ENCODE measurements around the gene RNF41.

Gene RNF41

GRCh38 chr12:56243731-56244181 is 22.0 kb upstream of the RNF41 start:
- DNase-seq (ENCODE audit: low read depth, low spot score) = no peak

- no peak for DNase-seq (ENCODE audit: low read depth, low spot score)
Measured at GRCh38 chr12:56242986-56243385, 21.3 kb upstream of the RNF41 start.

DNA sequence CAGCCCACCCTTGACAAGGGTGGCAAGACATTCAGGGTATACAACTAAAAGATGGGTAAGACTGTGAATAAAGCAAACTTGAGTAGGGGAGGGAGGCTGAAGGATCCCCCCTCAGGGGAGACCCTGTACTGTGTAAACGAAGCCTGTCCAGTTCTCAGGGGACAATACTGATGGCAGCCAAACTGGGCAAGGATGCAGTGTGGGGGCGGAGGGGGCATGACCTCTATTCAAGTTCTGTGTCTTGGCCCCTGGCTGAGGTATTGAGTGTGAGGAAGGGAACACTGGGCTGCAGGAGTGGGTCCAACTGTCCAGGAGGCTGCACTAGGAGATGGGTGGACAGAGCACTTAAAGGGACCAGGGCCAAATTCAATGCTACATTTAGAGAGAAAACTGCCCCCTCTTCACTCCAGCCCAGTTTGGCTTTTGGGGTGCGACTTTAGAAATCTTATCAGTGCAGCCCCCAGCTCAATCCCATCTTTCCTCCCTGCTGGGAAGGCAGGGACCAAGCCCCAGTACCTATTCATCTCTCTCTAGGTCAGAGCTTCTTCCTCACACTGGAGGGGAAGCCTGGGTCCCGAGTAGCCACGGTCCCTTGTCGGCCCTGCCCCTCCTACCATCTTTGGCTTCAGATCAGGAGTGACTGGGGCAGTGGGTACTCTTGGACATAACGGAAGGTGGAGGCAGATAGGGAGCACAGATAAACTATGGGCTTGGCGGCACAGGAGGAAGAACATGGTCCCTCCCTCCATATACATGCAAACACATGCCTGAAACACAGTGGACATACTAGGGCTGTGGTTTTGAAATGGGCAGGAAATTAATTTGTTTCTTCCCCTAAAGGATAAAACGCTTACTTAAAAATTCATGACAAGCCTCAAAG is 19.9 kb upstream of the RNF41 start:
- no peak for DNase-seq (ENCODE audit: low read depth, low spot score)

DNA sequence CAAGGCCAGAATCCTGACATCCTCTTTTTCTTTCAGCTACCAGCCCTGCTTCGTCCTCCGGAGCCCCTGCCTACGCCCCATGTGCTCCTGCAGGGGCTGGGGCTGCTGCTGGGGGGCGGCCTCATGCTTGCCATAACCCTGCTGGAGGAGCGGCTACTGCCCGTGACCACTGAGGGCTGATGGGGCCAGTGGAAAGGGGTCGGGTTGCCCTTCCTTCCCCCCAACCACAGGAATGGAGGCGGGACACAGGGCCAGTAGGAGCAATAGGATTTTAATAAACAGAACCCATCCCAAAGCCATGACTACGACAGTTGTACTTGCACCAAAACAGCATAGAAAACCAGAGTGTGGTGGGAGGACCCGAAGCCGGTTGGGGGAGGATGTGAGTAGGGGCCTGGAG is 15.8 kb upstream of the RNF41 start:
- DNase-seq (ENCODE audit: low read depth, low spot score) = no peak

- DNase-seq (ENCODE audit: low read depth, low spot score) = no peak
Measured at GRCh38 chr12:56236985-56237384, 15.3 kb upstream of the RNF41 start.

DNA sequence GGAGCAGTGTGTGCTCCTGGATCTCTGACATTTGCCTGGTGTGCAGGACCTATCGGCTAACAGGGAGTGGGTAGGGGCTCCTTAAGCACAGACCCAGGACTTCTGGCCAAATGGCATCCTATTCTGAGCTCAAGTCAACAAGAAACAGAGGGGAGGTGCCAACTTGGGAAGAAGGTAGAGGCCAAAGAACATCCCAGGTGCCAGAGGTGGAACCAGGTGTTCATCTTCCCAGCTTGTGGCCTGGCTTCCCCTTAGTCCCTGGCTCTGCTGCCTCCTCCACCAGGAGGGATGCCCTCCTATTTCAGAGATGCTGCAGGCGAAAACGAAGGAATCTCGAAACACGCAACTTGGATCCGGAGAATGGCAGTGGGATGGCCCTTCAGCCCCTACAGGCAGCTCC is 14.4 kb upstream of the RNF41 start:
- no peak for DNase-seq (ENCODE audit: low read depth, low spot score)

DNA sequence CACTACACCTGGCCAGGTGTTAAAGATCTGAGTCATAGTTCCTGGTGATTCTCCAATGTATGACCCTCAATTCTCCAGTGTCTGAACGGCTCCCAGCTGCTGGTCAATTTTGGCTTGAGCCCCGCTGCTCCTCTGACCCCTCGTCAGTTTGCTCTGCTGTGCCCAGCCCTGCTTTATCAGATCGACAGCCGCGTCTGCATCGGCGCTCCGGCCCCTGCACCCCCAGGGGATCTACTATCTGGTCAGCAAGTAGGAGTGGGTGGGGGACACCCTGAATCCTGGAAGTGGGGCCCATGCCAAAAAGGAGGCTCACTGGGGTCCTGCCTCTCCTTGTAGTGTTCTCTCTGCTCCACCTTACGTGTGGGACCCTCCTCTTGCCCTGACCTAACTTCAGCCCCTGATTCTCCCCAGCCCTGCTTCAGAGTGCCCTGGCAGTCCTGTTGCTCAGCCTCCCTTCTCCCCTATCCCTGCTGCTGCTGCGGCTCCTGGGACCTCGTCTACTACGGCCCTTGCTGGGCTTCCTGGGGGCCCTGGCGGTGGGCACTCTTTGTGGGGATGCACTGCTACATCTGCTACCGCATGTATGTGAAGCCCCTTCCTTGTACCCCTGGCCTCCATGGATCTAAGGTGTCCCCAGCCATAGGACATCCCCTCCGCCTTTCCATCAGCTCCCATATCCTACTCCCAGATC is 13.2 kb upstream of the RNF41 start:
- no peak for DNase-seq (ENCODE audit: low read depth, low spot score)

DNA sequence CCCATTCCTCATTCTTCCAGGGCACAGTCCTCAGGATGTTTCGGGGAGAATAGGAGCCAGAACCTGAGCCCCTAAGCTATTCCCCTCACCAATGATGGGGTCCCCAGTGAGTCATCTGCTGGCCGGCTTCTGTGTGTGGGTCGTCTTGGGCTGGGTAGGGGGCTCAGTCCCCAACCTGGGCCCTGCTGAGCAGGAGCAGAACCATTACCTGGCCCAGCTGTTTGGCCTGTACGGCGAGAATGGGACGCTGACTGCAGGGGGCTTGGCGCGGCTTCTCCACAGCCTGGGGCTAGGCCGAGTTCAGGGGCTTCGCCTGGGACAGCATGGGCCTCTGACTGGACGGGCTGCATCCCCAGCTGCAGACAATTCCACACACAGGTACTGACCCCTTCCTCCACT is 9.5 kb upstream of the RNF41 start:
- no peak for DNase-seq (ENCODE audit: low read depth, low spot score)

GRCh38 chr12:56230432-56231183 is 8.9 kb upstream of the RNF41 start:
- DNase-seq (ENCODE audit: low read depth, low spot score) = no peak

GRCh38 chr12:56229916-56230431 is 8.3 kb upstream of the RNF41 start, which contains the start of gene SLC39A5:
Gene SLC39A5 (plus strand): TSS chr12:56230051. CDS start chr12:56231275, 1,224 bp downstream.
- no peak for DNase-seq (ENCODE audit: low read depth, low spot score)

- no peak for DNase-seq (ENCODE audit: low read depth, low spot score)
Measured at GRCh38 chr12:56229082-56229481, 7.4 kb upstream of the RNF41 start.

DNA sequence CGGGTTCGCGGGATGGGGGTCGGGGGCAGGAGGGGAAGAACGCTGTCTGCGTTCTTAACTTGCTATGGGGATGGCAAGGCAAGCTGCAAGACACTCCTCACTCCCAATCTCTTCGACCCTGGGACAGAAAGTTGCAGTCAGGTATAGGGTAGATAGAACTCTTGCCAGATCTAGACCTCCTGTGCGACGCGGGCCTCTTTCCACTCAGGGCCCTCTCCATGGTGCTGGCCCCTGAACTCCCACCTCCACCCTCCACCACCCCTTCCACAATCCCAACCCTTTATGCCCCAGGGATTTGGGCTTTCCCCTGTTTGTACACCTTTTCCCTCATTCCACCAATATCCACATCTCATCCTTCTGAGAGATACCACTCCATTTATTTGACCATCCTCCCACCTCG is 3.2 kb upstream of the RNF41 start:
- no peak for DNase-seq (ENCODE audit: low read depth, low spot score)

DNA sequence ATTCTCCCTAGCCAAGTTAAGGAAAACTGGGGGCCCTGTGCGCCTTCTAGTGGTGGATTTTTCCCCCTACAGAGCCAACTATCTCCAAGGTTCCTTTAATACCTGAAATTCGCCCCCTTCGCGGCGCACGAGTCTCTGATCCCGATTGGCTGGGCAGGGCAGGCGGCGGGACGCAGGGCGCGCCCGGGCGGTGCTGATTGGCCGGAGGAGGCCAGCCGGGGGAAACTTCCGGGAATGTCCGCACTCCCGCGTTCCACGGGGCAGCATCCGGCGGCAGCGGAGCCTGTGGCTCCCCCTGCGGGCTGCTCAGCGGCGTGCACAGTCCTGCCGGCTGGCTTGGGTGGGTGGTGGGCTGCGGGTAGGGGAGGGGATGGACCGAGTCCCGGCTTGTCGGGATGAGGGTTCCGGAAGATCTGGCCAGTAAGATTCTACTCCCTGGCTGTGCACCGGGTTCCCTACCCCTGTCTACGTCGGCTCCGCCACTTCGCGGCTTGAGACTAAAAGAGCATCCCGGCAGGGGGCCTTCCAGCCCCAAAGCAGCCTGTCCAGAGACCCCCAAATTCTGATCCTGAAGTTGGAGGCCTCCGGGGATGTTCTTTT is 2.5 kb upstream of the RNF41 start, which contains the start of gene NABP2:
Gene NABP2, plus strand, starts transcription at position 241 of the 600 bp plus-strand sequence. CDS start 515 bp downstream, outside the sequence.
- DNase-seq (ENCODE audit: low read depth, low spot score) = peak; percentile 95

DNA sequence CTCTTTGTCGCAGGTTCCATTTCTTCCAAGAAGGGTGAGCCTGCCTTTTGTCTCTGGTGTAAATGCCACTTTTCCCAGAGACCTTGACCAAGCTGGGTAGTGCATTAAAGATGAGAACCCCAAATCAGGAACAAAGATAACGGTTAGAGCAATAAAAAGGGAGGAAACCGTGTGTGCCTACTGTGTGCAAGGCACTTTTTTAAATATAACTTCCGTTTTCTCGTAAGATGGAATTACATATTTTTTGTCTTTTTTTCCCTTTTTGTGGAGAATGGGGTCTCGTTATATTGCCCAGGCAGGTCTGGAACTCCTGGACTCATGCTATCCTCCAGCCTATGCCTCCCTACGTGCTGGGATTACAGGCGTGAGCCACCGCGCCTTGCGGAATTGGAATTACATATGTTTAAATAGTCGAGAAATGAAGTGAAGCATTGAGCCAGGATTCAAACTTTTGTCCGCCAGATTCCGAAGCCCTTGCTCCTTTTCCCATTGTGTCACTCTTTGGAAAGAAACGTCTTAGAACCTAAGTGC is 1.9 kb upstream of the RNF41 start:
- DNase-seq (ENCODE audit: low read depth, low spot score) = no peak

- DNase-seq (ENCODE audit: low read depth, low spot score) = no peak
Measured at GRCh38 chr12:56222531-56222895, 791 bp upstream of the RNF41 start.

DNA sequence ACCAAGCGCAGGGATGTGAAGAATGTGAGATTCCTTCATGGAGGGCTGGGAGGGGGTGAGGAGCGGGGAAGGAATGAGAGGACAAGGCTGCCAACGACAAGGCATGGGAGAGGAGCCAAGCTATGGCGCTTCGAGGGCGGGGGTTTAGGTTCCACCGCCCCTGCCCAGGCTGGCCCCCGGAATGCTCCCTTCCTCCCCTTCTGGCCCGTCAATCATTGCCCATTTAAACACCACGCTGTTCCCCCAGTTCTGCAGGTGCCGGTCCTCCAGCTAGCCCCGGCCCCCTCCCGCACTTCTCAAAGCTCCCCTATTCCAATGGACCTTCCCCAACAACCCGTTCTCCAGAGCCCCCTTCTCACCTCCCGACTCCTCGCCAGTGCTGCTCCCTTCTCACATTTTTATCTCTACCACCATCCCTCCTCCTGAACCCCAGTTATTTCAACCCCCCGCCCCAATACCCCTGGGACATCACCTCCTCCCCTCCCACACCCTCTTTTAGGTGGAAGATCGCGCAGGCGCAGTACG is 428 bp downstream of the RNF41 start:
- DNase-seq (ENCODE audit: low read depth, low spot score) = no peak

DNA sequence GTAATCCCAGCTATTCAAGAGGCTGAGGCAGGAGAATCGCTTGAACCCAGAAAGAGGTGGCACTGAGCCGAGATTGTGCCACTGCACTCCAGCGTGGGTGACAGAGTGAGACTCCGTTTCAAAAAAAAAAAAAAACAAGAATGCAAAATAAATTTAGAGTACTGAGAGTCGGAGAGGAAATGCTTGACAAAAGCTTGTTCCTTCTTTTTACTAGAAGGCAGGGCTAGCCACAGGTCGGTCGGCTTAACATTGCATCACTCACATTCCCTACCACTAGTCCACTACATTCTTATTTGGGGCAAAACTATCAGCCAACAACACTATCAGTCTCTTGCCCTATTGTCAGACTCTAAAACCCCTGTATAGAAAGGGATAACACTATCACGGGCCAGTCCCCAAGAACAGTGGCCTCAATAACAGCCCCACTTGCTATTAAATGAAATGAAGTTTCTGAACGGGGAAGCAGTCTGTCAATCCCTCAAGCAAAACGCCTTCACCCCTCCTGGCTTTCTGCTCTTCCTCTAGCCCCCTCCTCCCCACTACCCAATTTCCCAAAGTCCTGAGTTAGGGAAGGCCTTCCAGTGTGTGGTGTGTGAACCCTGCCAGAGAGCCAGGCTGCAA is 1.0 kb downstream of the RNF41 start:
- DNase-seq (ENCODE audit: low read depth, low spot score) = no peak

- no peak for DNase-seq (ENCODE audit: low read depth, low spot score)
Measured at GRCh38 chr12:56219840-56220239, 1.9 kb downstream of the RNF41 start.

DNA sequence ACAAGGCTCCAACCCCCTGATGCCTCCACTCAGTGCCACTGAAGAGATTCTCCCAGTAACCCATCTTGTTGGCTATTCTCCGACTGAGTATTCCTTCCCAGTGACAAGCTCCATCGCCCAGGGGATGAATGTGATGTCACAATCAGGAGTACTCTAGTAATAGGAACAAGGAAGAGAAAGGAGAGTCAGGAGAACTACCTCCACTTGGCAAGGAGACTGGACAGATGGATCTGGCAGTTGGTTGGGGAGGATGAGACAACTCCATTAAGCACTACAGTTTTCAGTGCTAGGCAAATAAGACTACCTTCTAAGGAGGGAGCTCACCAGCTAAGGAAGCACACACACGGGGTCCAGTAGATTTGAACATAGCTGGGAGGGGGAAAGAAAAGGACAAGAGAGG is 5.3 kb downstream of the RNF41 start:
- no peak for DNase-seq (ENCODE audit: low read depth, low spot score)

- no peak for DNase-seq (ENCODE audit: low read depth, low spot score)
Measured at GRCh38 chr12:56213878-56214277, 7.8 kb downstream of the RNF41 start.

Data from brain pericyte (primary cell).